ENCODE results near the gene GABRB1.

Gene GABRB1

DNA sequence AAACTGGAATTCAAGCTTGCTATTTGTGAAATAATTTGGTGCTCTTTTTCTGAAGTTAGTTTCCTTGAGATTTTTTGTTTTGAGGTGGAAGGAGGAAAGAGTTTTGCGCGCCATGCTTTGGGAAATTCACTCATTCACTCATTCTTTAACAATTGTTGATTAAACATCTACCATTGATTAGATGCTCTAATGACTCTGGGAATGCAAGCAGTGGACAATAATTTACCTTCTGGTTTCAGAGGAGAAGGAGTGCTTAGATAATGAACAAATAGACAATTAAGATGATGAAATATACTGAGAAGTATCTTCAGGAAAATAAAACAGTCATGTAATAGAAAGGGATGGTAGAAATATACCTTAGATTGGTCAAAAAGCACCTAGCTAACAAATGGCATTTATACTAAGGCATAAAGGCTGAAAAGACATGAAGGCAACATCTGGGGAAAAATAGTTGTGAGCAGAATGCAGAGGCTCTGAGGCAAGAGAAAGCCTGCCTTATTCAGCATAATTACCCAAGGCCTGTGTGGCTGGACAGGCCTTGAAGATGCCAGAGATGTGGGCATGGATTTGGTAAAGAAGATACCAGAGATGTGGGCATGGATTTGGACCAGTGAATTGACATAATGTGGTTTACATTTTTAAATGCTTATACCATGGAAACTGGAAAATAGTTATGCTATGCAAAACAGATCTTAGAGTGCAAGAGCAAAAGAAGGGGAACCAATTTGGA, 434.9 kb downstream of the GABRB1 start:
- no peak overlapping the region for H3K4me3 ChIP-seq (ENCODE audit: low read depth, low read length)
- TF ChIP-seq, protein P1, sequence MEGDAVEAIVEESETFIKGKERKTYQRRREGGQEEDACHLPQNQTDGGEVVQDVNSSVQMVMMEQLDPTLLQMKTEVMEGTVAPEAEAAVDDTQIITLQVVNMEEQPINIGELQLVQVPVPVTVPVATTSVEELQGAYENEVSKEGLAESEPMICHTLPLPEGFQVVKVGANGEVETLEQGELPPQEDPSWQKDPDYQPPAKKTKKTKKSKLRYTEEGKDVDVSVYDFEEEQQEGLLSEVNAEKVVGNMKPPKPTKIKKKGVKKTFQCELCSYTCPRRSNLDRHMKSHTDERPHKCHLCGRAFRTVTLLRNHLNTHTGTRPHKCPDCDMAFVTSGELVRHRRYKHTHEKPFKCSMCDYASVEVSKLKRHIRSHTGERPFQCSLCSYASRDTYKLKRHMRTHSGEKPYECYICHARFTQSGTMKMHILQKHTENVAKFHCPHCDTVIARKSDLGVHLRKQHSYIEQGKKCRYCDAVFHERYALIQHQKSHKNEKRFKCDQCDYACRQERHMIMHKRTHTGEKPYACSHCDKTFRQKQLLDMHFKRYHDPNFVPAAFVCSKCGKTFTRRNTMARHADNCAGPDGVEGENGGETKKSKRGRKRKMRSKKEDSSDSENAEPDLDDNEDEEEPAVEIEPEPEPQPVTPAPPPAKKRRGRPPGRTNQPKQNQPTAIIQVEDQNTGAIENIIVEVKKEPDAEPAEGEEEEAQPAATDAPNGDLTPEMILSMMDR (IDR thresholded peaks at IDR 0.05; ENCODE audit: low read depth, low read length), result no peak

DNA sequence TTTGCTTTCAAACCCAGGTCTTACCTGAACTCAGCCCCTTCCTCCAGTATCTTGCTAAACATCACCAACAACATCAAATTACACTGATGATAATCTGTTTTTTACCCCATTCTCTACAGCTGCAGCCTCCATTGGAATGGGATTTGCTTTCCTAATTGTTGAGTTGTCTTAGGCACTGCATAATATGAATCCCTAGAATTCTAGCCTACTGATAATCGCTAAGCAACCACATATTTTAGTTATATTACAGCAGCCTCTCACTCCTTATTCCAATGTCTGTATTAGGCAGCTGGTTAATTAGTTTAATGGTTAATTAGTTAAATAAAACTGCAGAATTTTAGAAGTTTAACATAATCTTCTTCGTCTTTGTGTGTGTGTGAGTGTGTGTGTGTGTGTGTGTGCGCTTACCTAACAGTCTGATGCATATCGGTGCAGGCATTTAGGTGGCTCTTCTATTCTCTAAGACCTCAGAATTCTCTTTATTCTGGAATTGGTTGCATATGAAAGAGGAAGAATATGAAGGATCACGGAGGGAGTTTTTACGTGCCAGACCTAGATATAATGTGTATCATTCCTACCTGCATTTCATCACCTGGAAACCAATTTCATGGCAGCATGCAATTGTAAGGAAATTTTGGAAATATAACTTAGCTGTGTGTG, 437.5 kb downstream of the GABRB1 start:
- TF ChIP-seq, protein P1 (IDR thresholded peaks at IDR 0.05; ENCODE audit: low read depth, low read length), result no peak
- H3K4me3 ChIP-seq (ENCODE audit: low read depth, low read length), result no peak overlapping the region

DNA sequence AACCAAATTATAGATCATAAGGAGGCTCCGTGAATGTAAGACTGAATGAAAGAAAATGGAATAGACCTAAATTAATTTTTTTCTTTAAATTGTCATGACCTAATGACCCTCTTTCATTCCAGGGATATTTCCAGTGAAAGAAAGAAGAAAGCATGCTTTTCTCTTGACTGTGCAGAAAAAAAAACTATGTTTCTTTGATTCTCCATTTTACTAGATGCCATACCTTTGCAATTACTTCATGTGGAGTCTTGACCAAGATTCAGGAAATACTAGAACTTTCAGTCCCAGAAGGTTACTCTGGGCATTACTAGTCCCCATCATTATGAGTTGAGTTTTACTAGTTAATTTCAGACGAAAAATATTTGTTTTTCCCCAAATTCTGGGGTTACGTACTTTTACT, 438.6 kb downstream of the GABRB1 start:
- TF ChIP-seq, protein P1 (IDR thresholded peaks at IDR 0.05; ENCODE audit: low read depth, low read length), result no peak
- H3K4me3 ChIP-seq (ENCODE audit: low read depth, low read length), result no peak overlapping the region

DNA sequence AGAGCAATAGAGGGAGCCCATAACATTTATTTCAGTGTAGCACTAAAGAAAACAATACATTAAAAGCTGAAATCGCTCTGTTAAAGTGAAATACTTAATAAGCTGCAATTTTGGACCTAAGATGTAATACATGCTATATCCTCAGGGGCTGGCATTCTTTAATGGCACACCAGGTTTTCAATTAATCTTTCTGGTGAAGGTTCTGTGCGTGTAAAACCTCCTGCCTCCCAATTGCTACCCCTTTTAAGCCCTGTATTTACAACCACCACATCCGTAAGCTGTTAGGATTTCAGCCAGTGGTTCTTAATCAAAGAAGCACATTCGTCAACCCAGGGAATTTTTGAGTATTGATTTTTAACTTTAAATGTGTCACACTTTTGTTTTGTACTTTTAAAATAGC, 439.7 kb downstream of the GABRB1 start:
- no peak overlapping the region for H3K4me3 ChIP-seq (ENCODE audit: low read depth, low read length)
- TF ChIP-seq, protein P1 (IDR thresholded peaks at IDR 0.05; ENCODE audit: low read depth, low read length), result no peak

DNA sequence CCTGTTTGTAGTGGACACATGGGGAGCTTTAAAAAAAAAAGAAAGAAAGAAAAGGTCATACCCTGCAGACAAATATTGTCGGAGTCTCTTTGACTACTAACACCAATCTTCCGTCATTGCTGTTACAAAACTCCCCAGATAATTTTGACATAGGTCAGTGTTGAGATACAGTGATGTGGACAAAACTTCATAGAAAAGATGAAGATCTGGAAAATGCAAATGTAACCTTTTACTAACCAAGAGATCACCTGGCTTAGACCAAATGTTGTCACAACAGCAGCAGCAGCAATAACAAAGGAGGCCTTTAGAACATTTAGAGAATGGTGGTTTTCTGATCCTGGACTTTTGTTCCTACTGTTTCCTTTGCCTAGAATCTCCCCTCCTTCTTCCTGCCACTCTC, 440.2 kb downstream of the GABRB1 start:
- TF ChIP-seq, protein P1 (IDR thresholded peaks at IDR 0.05; ENCODE audit: low read depth, low read length), result no peak
- H3K4me3 ChIP-seq (ENCODE audit: low read depth, low read length), result no peak overlapping the region

DNA sequence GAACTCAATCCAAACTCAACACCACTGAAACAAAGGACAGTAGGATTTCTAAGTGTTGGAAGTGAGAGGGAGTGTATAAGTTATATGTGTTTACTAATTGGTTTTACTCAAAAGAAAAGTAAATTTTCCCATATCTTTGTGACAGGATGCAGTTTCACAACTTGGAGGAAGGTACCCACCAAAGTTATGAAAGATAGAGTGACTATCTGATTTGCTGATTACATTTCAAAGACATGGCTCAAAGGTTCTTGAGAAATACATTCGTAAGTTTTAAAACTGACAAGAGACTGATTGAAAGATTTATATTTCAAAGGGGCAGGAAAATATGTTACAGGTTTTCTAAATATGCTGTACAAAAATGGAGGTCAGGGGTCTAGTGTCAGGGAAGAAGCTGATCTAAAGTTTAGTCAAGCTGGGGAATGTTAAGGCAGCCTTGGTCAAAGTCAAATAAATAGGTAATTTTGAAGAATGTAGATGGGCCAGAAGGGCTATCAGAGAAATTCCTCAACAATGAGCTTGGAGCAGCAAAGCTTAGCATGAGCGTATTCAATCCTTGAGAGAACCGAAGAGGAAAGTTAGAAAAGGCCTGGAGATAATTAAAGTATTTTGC, 441.9 kb downstream of the GABRB1 start:
- H3K4me3 ChIP-seq (ENCODE audit: low read depth, low read length), result no peak overlapping the region
- TF ChIP-seq, protein P1 (IDR thresholded peaks at IDR 0.05; ENCODE audit: low read depth, low read length), result no peak

DNA sequence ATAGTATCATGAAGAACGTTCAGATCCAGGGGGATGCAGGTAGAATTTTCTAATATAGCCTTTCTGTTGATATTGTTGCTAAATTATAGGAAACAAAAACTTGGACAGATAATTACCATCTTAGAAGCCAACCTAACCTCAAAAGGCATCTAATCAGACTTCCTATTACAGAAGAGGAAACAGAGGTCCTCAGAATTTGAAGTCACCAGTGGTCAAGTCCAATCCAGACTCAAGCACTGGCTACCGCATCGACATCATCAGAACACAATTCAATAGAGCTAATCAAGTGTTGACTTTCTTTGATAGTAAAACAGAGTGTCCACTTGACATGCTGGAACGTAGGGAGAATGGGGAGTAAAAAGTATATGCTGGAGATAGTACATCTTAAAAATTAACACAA, 443.4 kb downstream of the GABRB1 start:
- TF ChIP-seq, protein P1 (IDR thresholded peaks at IDR 0.05; ENCODE audit: low read depth, low read length), result no peak
- no peak overlapping the region for H3K4me3 ChIP-seq (ENCODE audit: low read depth, low read length)
